Astrocyte (in vitro differentiated cells and primary cell): ENCODE data around the gene STUM. TPM values are rescaled to one million over a fixed set of nuclear protein-coding genes. Genes with fewer than 3 reads are reported as not detected.

ENCODE experiments used
- DNase-seq: peaks from one replicate; pipeline ENCODE4 v3.0.0-alpha.2; 2010; ENCODE audit warnings: low read depth
- FAIRE-seq: peaks from 2 replicates; lab custom pipeline; 2011; peaks lifted over from hg19 to GRCh38; lab: Jason Lieb, UNC
- H2AFZ ChIP-seq: 2 replicates; pipeline ENCODE4 v1.6.0; 2012; ENCODE audit warnings: low read depth, low read length, inconsistent platforms
- H3K27ac ChIP-seq: 2 replicates; pipeline ENCODE4 v1.5.1; 2011; ENCODE audit warnings: low read depth, low read length, inconsistent platforms
- H3K27me3 ChIP-seq: 2 replicates; pipeline ENCODE4 v1.6.0; 2011; ENCODE audit warnings: low read length, inconsistent platforms; ENCODE audit not compliant: insufficient read depth
- H3K36me3 ChIP-seq: 2 replicates; pipeline ENCODE4 v1.5.1; 2011; ENCODE audit warnings: low read length, inconsistent platforms; ENCODE audit not compliant: insufficient read depth
- H3K4me1 ChIP-seq: 2 replicates; pipeline ENCODE4 v1.5.1; 2011; ENCODE audit warnings: low read length, inconsistent platforms; ENCODE audit not compliant: insufficient read depth
- H3K4me2 ChIP-seq: 2 replicates; pipeline ENCODE4 v1.6.0; 2012; ENCODE audit warnings: low read length, inconsistent platforms
- H3K4me3 ChIP-seq: 2 replicates; pipeline ENCODE4 v1.5.1; 2011; ENCODE audit warnings: low read depth, mild to moderate bottlenecking, low read length, inconsistent platforms; ENCODE audit not compliant: insufficient read depth
- H3K79me2 ChIP-seq: 2 replicates; pipeline ENCODE4 v1.6.0; 2012; ENCODE audit warnings: mild to moderate bottlenecking, low read length, inconsistent platforms; ENCODE audit not compliant: insufficient read depth
- H3K9ac ChIP-seq: 2 replicates; pipeline ENCODE4 v1.6.0; 2012; ENCODE audit warnings: mild to moderate bottlenecking, low read length, inconsistent platforms
- H3K9me3 ChIP-seq: 2 replicates; pipeline ENCODE4 v1.5.1; 2012; ENCODE audit warnings: low read depth, mild to moderate bottlenecking, low read length, inconsistent platforms; ENCODE audit not compliant: insufficient read depth
- H4K20me1 ChIP-seq: 2 replicates; pipeline ENCODE4 v1.6.0; 2012; ENCODE audit warnings: low read length, inconsistent platforms; ENCODE audit not compliant: insufficient read depth
- H3K27ac Mint-ChIP-seq: one replicate; pipeline ENCODE4 v1.8.0; 2021; ENCODE audit warnings: mild to moderate bottlenecking, mixed read lengths; ENCODE audit not compliant: unreplicated experiment
- H3K27me3 Mint-ChIP-seq: one replicate; pipeline ENCODE4 v1.8.0; 2021; ENCODE audit warnings: low read depth, mixed read lengths; ENCODE audit not compliant: unreplicated experiment
- H3K36me3 Mint-ChIP-seq: one replicate; pipeline ENCODE4 v1.8.0; 2021; ENCODE audit warnings: low read depth, mixed read lengths; ENCODE audit not compliant: unreplicated experiment
- H3K4me1 Mint-ChIP-seq: one replicate; pipeline ENCODE4 v1.8.0; 2021; ENCODE audit warnings: low read depth, mixed read lengths; ENCODE audit not compliant: unreplicated experiment
- H3K4me3 Mint-ChIP-seq: one replicate; pipeline ENCODE4 v1.8.0; 2021; ENCODE audit warnings: mild to moderate bottlenecking, moderate library complexity, mixed read lengths; ENCODE audit not compliant: unreplicated experiment
- H3K9me3 Mint-ChIP-seq: one replicate; pipeline ENCODE4 v1.8.0; 2021; ENCODE audit warnings: mild to moderate bottlenecking, mixed read lengths; ENCODE audit not compliant: unreplicated experiment
- CTCF ChIP-seq: IDR thresholded peaks from 2 replicates; pipeline ENCODE4 v1.5.1; 2011; ENCODE audit warnings: low read depth, mild to moderate bottlenecking, inconsistent platforms, low read length, moderate library complexity; ENCODE audit not compliant: insufficient read depth
- EZH2 ChIP-seq: IDR thresholded peaks from 2 replicates; pipeline ENCODE4 v1.6.1; 2012; ENCODE audit warnings: mild to moderate bottlenecking, low read length, inconsistent platforms; ENCODE audit not compliant: insufficient read depth
- total RNA-seq: library from RNA; stranded (reverse); gene quantifications from 2 replicates; pipeline ENCODE4 v1.2.1, GENCODE V29; 2021

STUM gene
- total RNA-seq, 1 donor from 2014 or later = not detected

- H3K79me2 ChIP-seq = no peaks in the 10 kb centered on the region
- Mint-ChIP-seq H3K27ac (peak overlapping the region; percentile 90), H3K4me3 (peak overlapping the region; percentile 66), H3K4me1 (peaks cover 45% of the 10 kb centered on the region), H3K27me3 (peaks cover 11% of the 10 kb centered on the region), H3K9me3 (no peaks in the 10 kb centered on the region), H3K36me3 (no peaks in the 10 kb centered on the region)
- H3K4me1 ChIP-seq = peaks cover 44% of the 10 kb centered on the region
- DNase-seq (peak; percentile 87), FAIRE-seq (no peak)
- no peak overlapping the region for H3K4me3 ChIP-seq
- peak overlapping the region; percentile 12 for H2AFZ ChIP-seq
- no peaks in the 10 kb centered on the region for H3K27me3 ChIP-seq
- no peaks in the 10 kb centered on the region for H3K9me3 ChIP-seq
- no peaks in the 10 kb centered on the region for H3K36me3 ChIP-seq
- no peaks in the 10 kb centered on the region for H4K20me1 ChIP-seq
- peak overlapping the region; percentile 49 for H3K4me2 ChIP-seq
- no peak for TF ChIP-seq CTCF
- no peak for TF ChIP-seq EZH2
- H3K27ac ChIP-seq = peak overlapping the region; percentile 22
- H3K9ac ChIP-seq = peak overlapping the region; percentile 11
These were observed 105.6 kb downstream of the STUM start for GRCh38 chr1:226654046-226654667.

- DNase-seq (no peak), FAIRE-seq (no peak)
- Histone ChIP-seq H3K27me3 (no peaks in the 10 kb centered on the region), H2AFZ (peak overlapping the region; percentile 12), H3K4me1 (peaks cover 44% of the 10 kb centered on the region), H3K27ac (peak overlapping the region; percentile 22), H3K4me3 (no peak overlapping the region), H3K36me3 (no peaks in the 10 kb centered on the region), H3K9ac (peak overlapping the region; percentile 11), H3K9me3 (no peaks in the 10 kb centered on the region), H3K4me2 (peak overlapping the region; percentile 49), H3K79me2 (no peaks in the 10 kb centered on the region), H4K20me1 (no peaks in the 10 kb centered on the region)
- Mint-ChIP-seq H3K9me3 (no peaks in the 10 kb centered on the region), H3K4me1 (peaks cover 45% of the 10 kb centered on the region), H3K27me3 (peaks cover 11% of the 10 kb centered on the region), H3K4me3 (no peak overlapping the region), H3K36me3 (no peaks in the 10 kb centered on the region), H3K27ac (peak overlapping the region; percentile 90)
- TF ChIP-seq CTCF (no peak), EZH2 (no peak)
These were observed 106.1 kb downstream of the STUM start for GRCh38 chr1:226654668-226655055.
